Right lobe of liver (tissue), 6 donors: ENCODE results near the gene ZNF160. TPM values are rescaled to one million over a fixed set of nuclear protein-coding genes. Genes with fewer than 3 reads are reported as not detected.
"Not testable (repeated sequence)": the region's sequence is repeated elsewhere in the genome, so short reads cannot be mapped to it uniquely, and the experiment has no call there.

Experiments
- ATAC-seq, 4 donors: fragments of 200-7000 bp; cut with Tn5 transposase; one replicate each; pipeline ENCODE4 v1.9.1; 2020; ENCODE audit warnings: mild to moderate bottlenecking in 4 of 4, moderate library complexity in 4 of 4
- DNase-seq, 3 donors: peaks; one replicate each; pipeline ENCODE4 v3.0.0-alpha.2; 2020
- H3K27ac ChIP-seq, 3 donors: fragments of 200-600 bp; one replicate each; pipeline ENCODE4 v1.8.0; 2022
- H3K27me3 ChIP-seq, 2 donors: fragments of 200-600 bp; one replicate each; pipeline ENCODE4 v1.8.0; 2022
- H3K36me3 ChIP-seq, 4 donors: fragments of 200-600 bp; sonication (generic) in 1 of 4; one replicate each; pipeline versions ENCODE4 v1.5.1 to v1.8.0; 2017 to 2022; ENCODE audit warnings: control low read depth in 1 of 4
- H3K4me1 ChIP-seq, 4 donors: fragments of 200-600 bp; sonication (generic) in 1 of 4; one replicate each; pipeline versions ENCODE4 v1.5.1 to v1.8.0; 2017 to 2022; ENCODE audit warnings: control low read depth in 1 of 4
- H3K4me3 ChIP-seq, 3 donors: fragments of 200-600 bp; one replicate each; pipeline ENCODE4 v1.8.0; 2022
- H3K9me3 ChIP-seq, 4 donors: fragments of 200-600 bp; sonication (generic) in 1 of 4; one replicate each; pipeline versions ENCODE4 v1.5.1 to v1.8.0; 2017 to 2022; ENCODE audit warnings: control low read depth in 1 of 4
- POLR2A ChIP-seq: fragments of 450-650 bp; IDR thresholded peaks from one replicate; pipeline ENCODE4 v1.6.1; 2017; ENCODE audit warnings: antibody characterized with exemption, mild to moderate bottlenecking
- WGBS: methylation state at CpG from one replicate; pipeline ENCODE4 v1.1.6; 2018; ENCODE audit warnings: low coverage, low lambda C conversion rate; ENCODE audit not compliant: insufficient coverage; ENCODE audit errors: missing lambda C conversion rate; 5-methylcytosine and 5-hydroxymethylcytosine counted together
- intact Hi-C, 2 donors: fragments of 100-400 bp; cut with DNase I; formaldehyde crosslinking; loops; one replicate each; pipeline versions ENCODE4 v1.11.2 to v1.14.1; 2022
- total RNA-seq, 6 experiments: library from RNA; depleted of rRNA in 2 of 6; stranded (reverse); fragments of >200 nt in 2 of 6; fragmentation: NEBNext Ultra II Directional in 3 of 6; extraction: Animal tissue kit (Norgen Biotek cat#: 25700) in 3 of 6; gene quantifications; one replicate each; pipeline versions ENCODE4 v1.1.0 to v1.2.4, GENCODE V29; 2016 to 2023
- TF ChIP-seq, protein P1 (sequence below), 4 donors: fragments of 200-600 bp in 3 of 4; fragments of 450-650 bp in 1 of 4; IDR thresholded peaks; one replicate each; pipeline versions ENCODE4 v1.5.1 to v1.8.0; 2016 to 2022; ENCODE audit warnings: antibody characterized with exemption in 4 of 4, mild to moderate bottlenecking in 2 of 4
- donor health status: DM: no; HTN: yes; CAD: no.
- donor health status: DM: no; HTN: no; CAD: no.
- donor health status: DM: no; HTN: no; CAD: no.
- donor health status: DM: no; HTN: yes; CAD: no.
- donor health status: DM: no; HTN: yes; CAD: no.

The ZNF160 gene
- total RNA-seq, 6 experiments from 2014 or later, result 6.6 to 18.9 (median 13.9) TPM

DNA sequence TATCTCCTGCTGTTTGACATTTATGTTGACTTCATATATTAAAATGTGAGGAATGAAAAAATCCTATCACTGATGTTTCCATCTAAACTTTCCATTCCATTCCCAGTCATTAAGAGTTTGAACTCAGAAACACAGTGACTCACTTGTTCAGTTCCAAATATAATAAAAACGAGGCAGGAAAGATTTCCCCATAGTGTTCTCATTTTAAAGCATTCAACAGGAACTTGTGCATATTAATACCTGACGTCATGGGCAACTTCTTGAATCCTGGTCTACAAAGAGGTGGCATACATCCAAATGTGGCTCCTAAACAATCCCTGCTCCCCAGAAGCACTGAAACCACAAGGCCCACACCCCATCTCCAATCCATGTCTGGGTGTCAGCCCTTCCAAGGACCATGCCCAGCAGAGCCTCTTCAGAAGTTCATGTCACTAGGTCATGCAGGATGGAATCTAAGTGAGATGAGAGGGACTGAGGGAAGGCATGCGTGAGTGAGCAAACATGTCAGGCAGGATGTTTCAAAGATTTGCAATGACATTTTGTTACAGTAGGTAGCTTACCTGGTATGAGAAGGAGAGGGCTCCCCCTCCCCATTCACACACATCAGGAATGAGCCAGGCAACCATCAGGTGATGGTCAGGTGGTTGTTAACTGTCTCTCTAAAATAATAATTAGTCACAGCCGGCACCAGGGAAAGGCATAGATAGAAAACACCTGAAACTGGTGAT, 68.1 kb downstream of the ZNF160 start:
- Histone ChIP-seq H3K27ac (no peak overlapping the region), H3K36me3 (no peaks in the 10 kb centered on the region), H3K4me3 (no peak overlapping the region), H3K27me3 (no peaks in the 10 kb centered on the region), H3K4me1 (no peaks in the 10 kb centered on the region), H3K9me3 (no peaks in the 10 kb centered on the region)
- 57% methylated on average over 4 of the region's 4 CpGs for WGBS
- intact Hi-C loops, result no loop called here
- ATAC-seq (no peak), DNase-seq (no peak)
- TF ChIP-seq POLR2A, result no peak
- TF ChIP-seq, protein P1, sequence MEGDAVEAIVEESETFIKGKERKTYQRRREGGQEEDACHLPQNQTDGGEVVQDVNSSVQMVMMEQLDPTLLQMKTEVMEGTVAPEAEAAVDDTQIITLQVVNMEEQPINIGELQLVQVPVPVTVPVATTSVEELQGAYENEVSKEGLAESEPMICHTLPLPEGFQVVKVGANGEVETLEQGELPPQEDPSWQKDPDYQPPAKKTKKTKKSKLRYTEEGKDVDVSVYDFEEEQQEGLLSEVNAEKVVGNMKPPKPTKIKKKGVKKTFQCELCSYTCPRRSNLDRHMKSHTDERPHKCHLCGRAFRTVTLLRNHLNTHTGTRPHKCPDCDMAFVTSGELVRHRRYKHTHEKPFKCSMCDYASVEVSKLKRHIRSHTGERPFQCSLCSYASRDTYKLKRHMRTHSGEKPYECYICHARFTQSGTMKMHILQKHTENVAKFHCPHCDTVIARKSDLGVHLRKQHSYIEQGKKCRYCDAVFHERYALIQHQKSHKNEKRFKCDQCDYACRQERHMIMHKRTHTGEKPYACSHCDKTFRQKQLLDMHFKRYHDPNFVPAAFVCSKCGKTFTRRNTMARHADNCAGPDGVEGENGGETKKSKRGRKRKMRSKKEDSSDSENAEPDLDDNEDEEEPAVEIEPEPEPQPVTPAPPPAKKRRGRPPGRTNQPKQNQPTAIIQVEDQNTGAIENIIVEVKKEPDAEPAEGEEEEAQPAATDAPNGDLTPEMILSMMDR (IDR thresholded peaks at IDR 0.05), result no peak

- H3K36me3 ChIP-seq, result no peaks in the 10 kb centered on the region
- TF ChIP-seq, protein P1 (IDR thresholded peaks at IDR 0.05), result no peak
- no peak for TF ChIP-seq POLR2A
- DNase-seq (no peak), ATAC-seq (no peak)
- no peaks in the 10 kb centered on the region for H3K9me3 ChIP-seq
- no peak overlapping the region for H3K4me3 ChIP-seq
- no peak overlapping the region for H3K27ac ChIP-seq
- intact Hi-C loops, result no loop called here
- no peaks in the 10 kb centered on the region for H3K27me3 ChIP-seq
- no peaks in the 10 kb centered on the region for H3K4me1 ChIP-seq
- WGBS, result 72% methylated on average over 2 of the region's 2 CpGs
Observed at GRCh38 chr19:53034054-53034453, 69.2 kb downstream of the ZNF160 start.

GRCh38 chr19:53028306-53028705, 74.9 kb downstream of the ZNF160 start:
- intact Hi-C loops, ATAC-seq, H3K36me3 ChIP-seq, H3K4me3 ChIP-seq, H3K27ac ChIP-seq, H3K9me3 ChIP-seq, DNase-seq, H3K27me3 ChIP-seq, H3K4me1 ChIP-seq: not testable (repeated sequence)
- 14% methylated on average over 2 of the region's 7 CpGs for WGBS

- H3K36me3 ChIP-seq, result no peaks in the 10 kb centered on the region
- ATAC-seq (no peak), DNase-seq (no peak)
- intact Hi-C loops, result no loop called here
- no peak for TF ChIP-seq POLR2A
- TF ChIP-seq, protein P1 (IDR thresholded peaks at IDR 0.05), result no peak
- no peaks in the 10 kb centered on the region for H3K4me1 ChIP-seq
- 0% methylated on average over 1 of the region's 1 CpG for WGBS
- no peaks in the 10 kb centered on the region for H3K9me3 ChIP-seq
- no peak overlapping the region for H3K27ac ChIP-seq
- no peak overlapping the region for H3K4me3 ChIP-seq
- no peaks in the 10 kb centered on the region for H3K27me3 ChIP-seq
Observed at GRCh38 chr19:53019684-53020083, 83.5 kb downstream of the ZNF160 start.

Other genes with a start within 250 kb of the ZNF160 start
- 1 to 10 TPM; 1.6 to 4.2 (median 2.9) TPM for gene ZNF468, start 245.8 kb downstream of the ZNF160 start, total RNA-seq
- gene ZNF320, start 205.8 kb downstream of the ZNF160 start, total RNA-seq, result 1 to 10 TPM in 3 of 6 experiments, under 1 TPM in 2, not detected in 1; 0.68 to 5.0 (median 1.1) TPM
- gene ZNF888, start 180.0 kb downstream of the ZNF160 start, total RNA-seq, result 1 to 10 TPM in 1 of 6 experiments, under 1 TPM in 5; 0.37 to 2.0 (median 0.76) TPM
- gene ZNF816, start 140.5 kb downstream of the ZNF160 start, total RNA-seq, result 1 to 10 TPM in 5 of 6 experiments, under 1 TPM in 1; 0.68 to 3.5 (median 1.9) TPM
- not detected for gene ERVV-1, start 89.5 kb downstream of the ZNF160 start, total RNA-seq
- gene ERVV-2, start 58.7 kb downstream of the ZNF160 start, total RNA-seq, result not detected
- 1 to 10 TPM in 1 of 6 experiments, under 1 TPM in 5; 0.12 to 1.3 (median 0.47) TPM for gene ZNF415, start 29.5 kb upstream of the ZNF160 start, total RNA-seq
- gene ZNF347, start 55.6 kb upstream of the ZNF160 start, total RNA-seq, result 1 to 10 TPM in 5 of 6 experiments, under 1 TPM in 1; 0.70 to 4.2 (median 2.0) TPM
- gene ZNF665, start 89.9 kb upstream of the ZNF160 start, total RNA-seq, result under 1 TPM in 5 of 6 experiments, not detected in 1; 0.09 to 0.47 (median 0.32) TPM
- 1 to 10 TPM in 3 of 6 experiments, under 1 TPM in 3; 0.25 to 2.0 (median 1.1) TPM for gene ZNF677, start 151.5 kb upstream of the ZNF160 start, total RNA-seq
- not detected for gene VN1R2, start 154.9 kb upstream of the ZNF160 start, total RNA-seq
- not detected for gene VN1R4, start 164.3 kb upstream of the ZNF160 start, total RNA-seq
- gene ZNF845, start 230.3 kb upstream of the ZNF160 start, total RNA-seq, result 1 to 10 TPM in 4 of 6 experiments, under 1 TPM in 2; 0.86 to 3.0 (median 1.4) TPM